ENCODE measurements around the gene MDFI.

Gene MDFI

GRCh38 chr6:41651246-41651961 is 13.1 kb downstream of the MDFI start:
- no peak for DNase-seq (ENCODE audit: low spot score)

GRCh38 chr6:41651962-41652657 is 13.8 kb downstream of the MDFI start:
- DNase-seq (ENCODE audit: low spot score), result no peak

- no peak for DNase-seq (ENCODE audit: low spot score)
These were observed 14.8 kb downstream of the MDFI start for GRCh38 chr6:41652866-41653652.

- DNase-seq (ENCODE audit: low spot score), result no peak
These were observed 15.4 kb downstream of the MDFI start for GRCh38 chr6:41653691-41654090.

- no peak for DNase-seq (ENCODE audit: low spot score)
These were observed 16.0 kb downstream of the MDFI start for GRCh38 chr6:41654151-41654697.

GRCh38 chr6:41654698-41655151 is 16.5 kb downstream of the MDFI start:
- no peak for DNase-seq (ENCODE audit: low spot score)

- no peak for DNase-seq (ENCODE audit: low spot score)
These were observed 16.9 kb downstream of the MDFI start for GRCh38 chr6:41655176-41655575.

GRCh38 chr6:41655646-41656001 is 17.4 kb downstream of the MDFI start:
- no peak for DNase-seq (ENCODE audit: low spot score)

GRCh38 chr6:41656002-41656691 is 17.9 kb downstream of the MDFI start:
- DNase-seq (ENCODE audit: low spot score), result no peak

GRCh38 chr6:41657131-41658094 is 19.1 kb downstream of the MDFI start:
- no peak for DNase-seq (ENCODE audit: low spot score)

- no peak for DNase-seq (ENCODE audit: low spot score)
These were observed 20.4 kb downstream of the MDFI start for GRCh38 chr6:41658636-41659035.

GRCh38 chr6:41659935-41660334 is 21.7 kb downstream of the MDFI start:
- no peak for DNase-seq (ENCODE audit: low spot score)

GRCh38 chr6:41663568-41663967 is 25.3 kb downstream of the MDFI start:
- no peak for DNase-seq (ENCODE audit: low spot score)

- no peak for DNase-seq (ENCODE audit: low spot score)
These were observed 26.0 kb downstream of the MDFI start for GRCh38 chr6:41664271-41664670.

GRCh38 chr6:41667195-41667594 is 28.9 kb downstream of the MDFI start:
- no peak for DNase-seq (ENCODE audit: low spot score)

GRCh38 chr6:41668968-41669367 is 30.7 kb downstream of the MDFI start:
- DNase-seq (ENCODE audit: low spot score), result no peak

- DNase-seq (ENCODE audit: low spot score), result no peak
These were observed 32.6 kb downstream of the MDFI start for GRCh38 chr6:41670703-41671360.

- DNase-seq (ENCODE audit: low spot score), result no peak
These were observed 33.1 kb downstream of the MDFI start for GRCh38 chr6:41671376-41671775.

- DNase-seq (ENCODE audit: low spot score), result no peak
These were observed 33.7 kb downstream of the MDFI start for GRCh38 chr6:41672016-41672415.

Data from RKO (cell line).